HepG2 (cell line): ENCODE data around the gene SEC11A. TPM values are rescaled to one million over a fixed set of nuclear protein-coding genes. Genes with fewer than 3 reads are reported as not detected.

Experiments used
- AKNA ChIP-seq: sonication (generic); formaldehyde crosslinking; IDR thresholded peaks from 2 replicates; pipeline ENCODE4 v1.4.0; 2020; ENCODE audit warnings: missing genetic modification reagents, borderline replicate concordance
- DR1 ChIP-seq: sonication (generic); formaldehyde crosslinking; IDR thresholded peaks from 2 replicates; pipeline ENCODE4 v1.8.0; 2021; ENCODE audit warnings: mild to moderate bottlenecking, missing genetic modification reagents, inconsistent platforms
- GMEB1 ChIP-seq: sonication (generic); formaldehyde crosslinking; IDR thresholded peaks from 2 replicates; pipeline ENCODE4 v1.5.1; 2020; ENCODE audit warnings: missing genetic modification reagents, mild to moderate bottlenecking, borderline replicate concordance
- MEF2D ChIP-seq: sonication (generic); formaldehyde crosslinking; IDR thresholded peaks from 2 replicates; pipeline ENCODE4 v1.5.1; 2020; ENCODE audit warnings: mild to moderate bottlenecking, missing genetic modification reagents
- MYC ChIP-seq: sonication (generic); formaldehyde crosslinking; IDR thresholded peaks from 2 replicates; pipeline ENCODE4 v1.9.0; 2021; ENCODE audit warnings: missing genetic modification reagents, borderline replicate concordance
- PAWR ChIP-seq: sonication (generic); formaldehyde crosslinking; IDR thresholded peaks from 2 replicates; pipeline ENCODE4 v1.4.0; 2020; ENCODE audit warnings: missing genetic modification reagents, mild to moderate bottlenecking, borderline replicate concordance
- SALL2 ChIP-seq: sonication (generic); formaldehyde crosslinking; IDR thresholded peaks from 2 replicates; pipeline ENCODE4 v1.8.1; 2023; ENCODE audit warnings: mild to moderate bottlenecking, missing genetic modification reagents, inconsistent platforms
- TEAD3 ChIP-seq: optimal IDR thresholded peaks from 2 replicates; pipeline ENCODE3; 2016; ENCODE audit warnings: borderline replicate concordance
- ZNF256 ChIP-seq: sonication (generic); formaldehyde crosslinking; conservative IDR thresholded peaks from 2 replicates; pipeline ENCODE4 v1.4.0; 2020; ENCODE audit warnings: missing genetic modification reagents
- ZNF75D ChIP-seq: sonication (generic); formaldehyde crosslinking; IDR thresholded peaks from 2 replicates; pipeline ENCODE4 v1.8.1; 2023; ENCODE audit warnings: missing genetic modification reagents, mild to moderate bottlenecking, borderline replicate concordance
- polyA plus RNA-seq, 8 experiments: library from polyadenylated mRNA; depleted of rRNA in 3 of 8; stranded (reverse) in 7 of 8; unstranded in 1 of 8; fragments of >200 nt; fragmentation: Illumina TruSeq in 4 of 8; extraction: Trizol in 4 of 8; gene quantifications; 2 replicates each; pipeline versions ENCODE4 v1.2.1 to v1.2.3, GENCODE V29; 2011 to 2016; ENCODE audit warnings: low read depth in 4 of 8, missing spikeins in 1 of 8, mixed read lengths in 1 of 8; ENCODE audit not compliant: insufficient read depth in 1 of 8
- total RNA-seq, 5 experiments: library from RNA; depleted of rRNA; stranded (reverse); fragments of >200 nt; fragmentation: Illumina TruSeq; extraction: Trizol; gene quantifications; 2 replicates each; pipeline ENCODE4 v1.2.3, GENCODE V29; 2016; ENCODE audit warnings: low read depth in 1 of 5
- TF ChIP-seq, protein P1 (sequence below): IDR thresholded peaks from 2 replicates; pipeline ENCODE4 v1.6.1; 2016
- TF ChIP-seq, protein P2 (sequence below): IDR thresholded peaks from 2 replicates; pipeline ENCODE4 v1.6.1; 2016; ENCODE audit warnings: missing compliant biosample characterization, missing genetic modification reagents, borderline replicate concordance
- TF ChIP-seq, protein P3 (sequence below): sonication (generic); formaldehyde crosslinking; IDR thresholded peaks from 2 replicates; pipeline ENCODE4 v1.8.0; 2023; ENCODE audit warnings: mild to moderate bottlenecking, missing genetic modification reagents
- TF ChIP-seq, protein P4 (sequence below): sonication (generic); formaldehyde crosslinking; IDR thresholded peaks from 2 replicates; pipeline ENCODE4; 2020; ENCODE audit warnings: missing genetic modification reagents, mild to moderate bottlenecking, borderline replicate concordance

Gene SEC11A
- total and polyA plus RNA-seq, 2 of the 13 experiments (the other 11 are each of a cell fraction or from before 2014, with no cell fraction given) = 141 to 230 TPM

DNA sequence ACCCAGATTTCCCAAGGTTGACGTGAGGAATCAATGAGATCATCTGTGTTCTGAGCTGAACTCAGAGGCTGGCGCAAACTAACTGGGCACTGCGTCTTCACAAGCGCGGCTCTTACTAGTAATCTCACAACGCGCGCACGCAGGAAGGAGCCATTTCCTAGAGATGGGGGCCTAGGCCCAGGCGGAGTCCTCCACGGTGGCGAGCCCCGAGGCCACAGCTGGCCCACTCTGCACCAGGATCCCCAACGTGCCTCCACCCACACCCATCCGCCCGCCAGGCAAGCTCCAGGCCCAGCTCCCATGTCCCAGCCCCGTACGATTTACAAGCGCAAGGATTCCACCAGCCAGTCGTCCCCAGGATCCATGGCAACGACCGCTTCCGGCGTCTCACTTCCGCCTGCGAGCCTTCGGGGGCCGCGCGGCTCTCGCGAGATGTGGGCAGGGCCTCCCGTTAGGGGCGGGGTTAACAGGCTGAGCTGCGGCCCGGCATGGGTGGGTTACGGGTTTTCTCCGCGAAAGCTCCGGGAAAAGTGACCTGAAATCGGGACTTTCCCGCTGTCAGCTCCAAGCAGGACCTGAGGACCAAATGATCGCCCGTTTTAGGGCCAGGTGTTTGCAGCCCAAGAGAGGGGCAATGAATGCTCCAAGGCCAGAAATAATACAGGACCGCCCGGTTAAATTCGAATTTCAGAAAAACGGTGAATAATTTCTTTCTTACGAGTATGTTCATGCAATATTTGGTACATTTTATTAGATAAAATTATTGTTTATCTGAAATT lies 61.8 kb downstream of the SEC11A start, which contains the start of gene WDR73 (continued):
- TF ChIP-seq AKNA (CRISPR knock-in tag) (peak; percentile 72; the same call in 1 of the 2 replicates), DR1 (CRISPR knock-in tag) (peak; percentile 70; the same call in 1 of the 2 replicates), SALL2 (CRISPR knock-in tag) (peak; percentile 83; the same call in 1 of the 2 replicates), PAWR (0 out of 2 replicates have a peak, but pooled peaks have one; percentile 61), GMEB1 (CRISPR knock-in tag) (peak; percentile 71), TEAD3 (CRISPR knock-in tag) (peak; percentile 62), ZNF256 (peak; percentile 89), MYC (CRISPR knock-in tag) (peak; percentile 46; the same call in 1 of the 2 replicates), MEF2D (CRISPR knock-in tag) (peak; percentile 58; the same call in 1 of the 2 replicates), ZNF75D (no peak)
- TF ChIP-seq, protein P1, sequence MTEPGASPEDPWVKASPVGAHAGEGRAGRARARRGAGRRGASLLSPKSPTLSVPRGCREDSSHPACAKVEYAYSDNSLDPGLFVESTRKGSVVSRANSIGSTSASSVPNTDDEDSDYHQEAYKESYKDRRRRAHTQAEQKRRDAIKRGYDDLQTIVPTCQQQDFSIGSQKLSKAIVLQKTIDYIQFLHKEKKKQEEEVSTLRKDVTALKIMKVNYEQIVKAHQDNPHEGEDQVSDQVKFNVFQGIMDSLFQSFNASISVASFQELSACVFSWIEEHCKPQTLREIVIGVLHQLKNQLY (CRISPR knock-in tag) = peak; percentile 41; the same call in 1 of the 2 replicates
- TF ChIP-seq, protein P2, sequence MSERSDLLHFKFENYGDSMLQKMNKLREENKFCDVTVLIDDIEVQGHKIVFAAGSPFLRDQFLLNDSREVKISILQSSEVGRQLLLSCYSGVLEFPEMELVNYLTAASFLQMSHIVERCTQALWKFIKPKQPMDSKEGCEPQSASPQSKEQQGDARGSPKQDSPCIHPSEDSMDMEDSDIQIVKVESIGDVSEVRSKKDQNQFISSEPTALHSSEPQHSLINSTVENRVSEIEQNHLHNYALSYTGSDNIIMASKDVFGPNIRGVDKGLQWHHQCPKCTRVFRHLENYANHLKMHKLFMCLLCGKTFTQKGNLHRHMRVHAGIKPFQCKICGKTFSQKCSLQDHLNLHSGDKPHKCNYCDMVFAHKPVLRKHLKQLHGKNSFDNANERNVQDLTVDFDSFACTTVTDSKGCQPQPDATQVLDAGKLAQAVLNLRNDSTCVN (CRISPR knock-in tag) = 0 out of 2 replicates have a peak, but pooled peaks have one; percentile 19
- TF ChIP-seq, protein P3, sequence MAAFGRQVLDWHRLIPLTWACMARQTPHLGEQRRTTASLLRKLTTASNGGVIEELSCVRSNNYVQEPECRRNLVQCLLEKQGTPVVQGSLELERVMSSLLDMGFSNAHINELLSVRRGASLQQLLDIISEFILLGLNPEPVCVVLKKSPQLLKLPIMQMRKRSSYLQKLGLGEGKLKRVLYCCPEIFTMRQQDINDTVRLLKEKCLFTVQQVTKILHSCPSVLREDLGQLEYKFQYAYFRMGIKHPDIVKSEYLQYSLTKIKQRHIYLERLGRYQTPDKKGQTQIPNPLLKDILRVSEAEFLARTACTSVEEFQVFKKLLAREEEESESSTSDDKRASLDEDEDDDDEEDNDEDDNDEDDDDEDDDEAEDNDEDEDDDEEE (CRISPR knock-in tag) = peak; percentile 37; the same call in 1 of the 2 replicates
- TF ChIP-seq, protein P4, sequence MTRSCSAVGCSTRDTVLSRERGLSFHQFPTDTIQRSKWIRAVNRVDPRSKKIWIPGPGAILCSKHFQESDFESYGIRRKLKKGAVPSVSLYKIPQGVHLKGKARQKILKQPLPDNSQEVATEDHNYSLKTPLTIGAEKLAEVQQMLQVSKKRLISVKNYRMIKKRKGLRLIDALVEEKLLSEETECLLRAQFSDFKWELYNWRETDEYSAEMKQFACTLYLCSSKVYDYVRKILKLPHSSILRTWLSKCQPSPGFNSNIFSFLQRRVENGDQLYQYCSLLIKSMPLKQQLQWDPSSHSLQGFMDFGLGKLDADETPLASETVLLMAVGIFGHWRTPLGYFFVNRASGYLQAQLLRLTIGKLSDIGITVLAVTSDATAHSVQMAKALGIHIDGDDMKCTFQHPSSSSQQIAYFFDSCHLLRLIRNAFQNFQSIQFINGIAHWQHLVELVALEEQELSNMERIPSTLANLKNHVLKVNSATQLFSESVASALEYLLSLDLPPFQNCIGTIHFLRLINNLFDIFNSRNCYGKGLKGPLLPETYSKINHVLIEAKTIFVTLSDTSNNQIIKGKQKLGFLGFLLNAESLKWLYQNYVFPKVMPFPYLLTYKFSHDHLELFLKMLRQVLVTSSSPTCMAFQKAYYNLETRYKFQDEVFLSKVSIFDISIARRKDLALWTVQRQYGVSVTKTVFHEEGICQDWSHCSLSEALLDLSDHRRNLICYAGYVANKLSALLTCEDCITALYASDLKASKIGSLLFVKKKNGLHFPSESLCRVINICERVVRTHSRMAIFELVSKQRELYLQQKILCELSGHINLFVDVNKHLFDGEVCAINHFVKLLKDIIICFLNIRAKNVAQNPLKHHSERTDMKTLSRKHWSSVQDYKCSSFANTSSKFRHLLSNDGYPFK (CRISPR knock-in tag) = peak; percentile 90
